GM12872 (cell line): ENCODE results near the gene PGC.

Source experiments
- TF ChIP-seq, protein P1 (sequence below): IDR thresholded peaks from 3 replicates; pipeline ENCODE4 v1.5.1; 2011; ENCODE audit warnings: low read depth, mild to moderate bottlenecking, low read length, moderate library complexity; ENCODE audit not compliant: insufficient read depth

Gene PGC

DNA sequence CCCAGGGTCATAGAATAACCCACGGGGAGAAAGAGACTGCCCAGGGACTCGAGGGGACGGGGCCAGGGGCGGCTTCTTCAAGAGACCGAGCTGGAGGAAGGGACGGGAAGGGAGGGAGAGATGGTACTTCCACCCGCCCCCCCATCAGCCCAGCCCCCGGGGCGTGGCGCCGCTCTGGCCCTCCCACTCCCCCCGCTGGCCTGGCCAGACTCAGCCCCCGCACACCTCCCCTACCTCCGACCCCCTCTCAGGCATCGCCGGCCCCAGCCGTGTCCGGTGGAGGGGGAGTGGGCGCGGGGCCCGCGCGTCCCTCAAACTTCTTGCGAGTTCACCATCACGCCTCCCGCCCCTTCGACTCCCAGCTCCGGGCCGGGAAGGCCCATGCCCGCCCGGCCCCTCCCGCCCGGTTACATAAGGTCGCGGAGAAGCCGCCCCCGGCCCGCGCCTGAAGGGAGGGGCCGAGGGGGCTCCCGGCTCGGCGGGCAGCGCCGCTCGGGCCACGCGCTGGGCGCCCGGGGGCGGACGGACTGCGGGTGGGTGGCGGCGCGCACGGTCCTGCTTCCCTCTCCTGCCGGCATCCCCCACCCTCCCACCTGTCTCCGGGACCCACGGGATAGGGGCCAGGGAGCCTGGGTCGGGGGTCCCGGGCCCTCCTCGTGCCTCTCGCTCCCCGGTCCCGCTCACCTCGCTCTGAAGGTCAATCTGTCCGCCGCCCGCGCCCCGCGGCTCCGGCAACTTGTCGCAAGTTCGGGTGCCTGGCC, 12.4 kb downstream of the PGC start:
- TF ChIP-seq, protein P1, sequence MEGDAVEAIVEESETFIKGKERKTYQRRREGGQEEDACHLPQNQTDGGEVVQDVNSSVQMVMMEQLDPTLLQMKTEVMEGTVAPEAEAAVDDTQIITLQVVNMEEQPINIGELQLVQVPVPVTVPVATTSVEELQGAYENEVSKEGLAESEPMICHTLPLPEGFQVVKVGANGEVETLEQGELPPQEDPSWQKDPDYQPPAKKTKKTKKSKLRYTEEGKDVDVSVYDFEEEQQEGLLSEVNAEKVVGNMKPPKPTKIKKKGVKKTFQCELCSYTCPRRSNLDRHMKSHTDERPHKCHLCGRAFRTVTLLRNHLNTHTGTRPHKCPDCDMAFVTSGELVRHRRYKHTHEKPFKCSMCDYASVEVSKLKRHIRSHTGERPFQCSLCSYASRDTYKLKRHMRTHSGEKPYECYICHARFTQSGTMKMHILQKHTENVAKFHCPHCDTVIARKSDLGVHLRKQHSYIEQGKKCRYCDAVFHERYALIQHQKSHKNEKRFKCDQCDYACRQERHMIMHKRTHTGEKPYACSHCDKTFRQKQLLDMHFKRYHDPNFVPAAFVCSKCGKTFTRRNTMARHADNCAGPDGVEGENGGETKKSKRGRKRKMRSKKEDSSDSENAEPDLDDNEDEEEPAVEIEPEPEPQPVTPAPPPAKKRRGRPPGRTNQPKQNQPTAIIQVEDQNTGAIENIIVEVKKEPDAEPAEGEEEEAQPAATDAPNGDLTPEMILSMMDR = no peak

DNA sequence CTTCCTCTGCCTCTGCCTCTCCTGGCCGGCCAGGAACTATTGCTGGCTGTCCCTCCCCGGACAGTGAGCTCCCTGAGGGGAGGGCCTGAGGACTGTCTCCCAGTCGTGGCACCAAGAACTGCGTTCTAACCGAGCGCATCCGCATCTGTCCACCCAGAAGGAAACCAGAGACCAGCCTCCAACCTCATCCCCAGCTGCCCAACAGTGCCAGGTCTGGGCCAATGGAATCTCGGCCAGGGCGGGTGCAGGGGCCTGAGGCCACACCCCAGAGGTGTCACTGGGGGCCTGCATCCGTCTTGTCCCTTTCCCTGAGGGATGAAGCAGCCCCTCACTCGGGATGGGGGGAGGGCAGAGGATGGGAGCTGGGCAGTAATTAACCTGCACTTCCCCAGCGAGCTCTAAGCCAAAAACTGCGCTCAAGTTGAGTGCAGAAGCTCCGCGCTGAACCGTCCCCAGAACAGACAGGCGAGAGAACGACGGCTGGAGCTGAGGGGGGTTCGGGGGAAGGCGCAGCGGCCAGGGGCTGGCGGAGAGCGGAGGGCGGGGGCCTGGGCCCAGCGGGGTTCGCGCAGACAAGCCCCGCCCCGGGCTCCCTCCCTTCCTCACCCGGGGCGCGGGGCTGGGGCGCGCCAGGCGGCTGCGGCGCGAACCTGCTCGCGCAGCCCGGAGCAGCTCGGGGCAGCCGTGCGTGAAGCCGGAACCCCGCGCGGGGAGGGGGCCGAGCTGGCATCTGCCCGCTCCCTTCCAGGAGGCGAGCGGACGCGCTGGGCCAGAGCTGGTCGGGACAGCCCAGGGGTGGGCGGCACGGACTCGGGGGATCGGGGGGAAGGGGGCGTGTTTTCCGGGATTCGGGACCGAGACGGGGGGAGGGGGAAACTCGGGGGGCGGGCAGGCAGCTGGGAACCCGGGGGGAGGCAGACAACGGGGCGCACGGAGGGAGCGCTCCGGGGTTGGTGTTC, 13.2 kb downstream of the PGC start:
- TF ChIP-seq, protein P1 = no peak

DNA sequence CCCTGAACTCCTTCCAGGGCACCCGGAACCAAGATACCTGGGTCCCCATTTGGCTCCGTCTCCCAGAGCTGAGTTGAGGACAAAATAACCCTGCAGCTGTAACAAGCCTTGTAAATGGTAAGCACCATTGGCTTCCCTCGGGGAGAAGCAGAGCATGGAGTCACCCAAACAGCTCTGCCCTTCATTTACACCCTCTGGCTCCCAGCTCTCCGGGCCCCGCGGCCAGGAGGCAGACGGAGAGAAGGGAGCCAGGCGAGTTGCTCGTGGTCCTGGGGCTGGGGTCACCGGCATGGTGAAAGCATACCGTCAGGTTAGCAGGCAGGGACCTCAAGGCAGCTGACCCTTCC, 13.9 kb downstream of the PGC start:
- TF ChIP-seq, protein P1 = no peak

DNA sequence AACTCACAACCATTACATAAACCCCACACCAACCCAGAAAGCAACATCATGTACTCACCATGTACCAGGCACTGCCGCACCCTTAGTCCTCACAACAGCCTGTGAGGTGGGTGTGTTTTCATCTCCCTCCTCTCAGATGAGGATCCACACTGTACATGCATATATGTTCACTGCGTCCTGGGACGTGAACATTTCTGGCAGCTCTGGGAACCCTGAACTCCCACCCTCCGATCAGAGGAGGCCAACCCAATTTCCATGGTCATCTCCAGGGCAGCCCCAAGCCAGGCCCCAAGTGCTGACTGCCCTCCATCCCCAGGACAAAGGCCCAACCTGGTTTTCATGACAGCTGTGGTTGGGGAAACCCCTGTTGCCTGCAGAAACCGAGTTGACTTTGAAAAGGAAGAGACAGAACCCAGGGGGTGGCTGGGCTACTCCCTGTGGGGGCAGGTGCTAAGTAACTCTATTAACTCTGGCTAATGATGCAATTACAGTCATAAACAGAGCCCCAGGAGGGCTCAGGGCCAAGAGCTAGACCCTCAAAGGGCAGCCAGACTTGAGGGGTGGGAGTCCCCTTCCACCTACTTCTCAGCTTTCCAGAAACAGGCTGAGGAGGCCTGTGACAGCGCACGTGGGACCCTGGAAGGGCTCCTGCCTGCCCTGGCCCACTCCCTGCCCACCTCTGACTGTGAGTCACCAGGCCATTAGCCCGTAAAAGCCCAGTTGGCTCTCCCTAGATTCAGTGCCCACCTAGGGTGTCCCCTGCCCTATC, 14.4 kb downstream of the PGC start:
- TF ChIP-seq, protein P1 = no peak

DNA sequence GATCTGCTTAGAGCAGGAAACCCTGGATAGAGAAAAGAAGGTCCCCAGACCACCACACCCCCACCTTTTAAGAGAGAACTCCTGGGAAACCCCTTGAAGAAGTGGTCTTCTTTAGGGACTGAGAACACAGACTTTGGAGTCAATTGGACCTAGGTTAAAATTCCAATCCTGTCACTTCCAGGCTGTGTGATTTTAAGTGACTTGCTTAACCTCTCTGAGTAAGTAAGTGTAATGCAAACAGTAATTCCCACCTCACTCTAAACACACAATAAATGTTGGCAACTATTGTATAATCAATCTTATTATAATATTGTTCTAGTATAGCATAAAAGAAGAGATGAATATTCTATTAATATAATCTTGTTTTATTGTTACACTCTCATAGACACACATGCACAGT, 15.0 kb downstream of the PGC start:
- TF ChIP-seq, protein P1 = no peak

DNA sequence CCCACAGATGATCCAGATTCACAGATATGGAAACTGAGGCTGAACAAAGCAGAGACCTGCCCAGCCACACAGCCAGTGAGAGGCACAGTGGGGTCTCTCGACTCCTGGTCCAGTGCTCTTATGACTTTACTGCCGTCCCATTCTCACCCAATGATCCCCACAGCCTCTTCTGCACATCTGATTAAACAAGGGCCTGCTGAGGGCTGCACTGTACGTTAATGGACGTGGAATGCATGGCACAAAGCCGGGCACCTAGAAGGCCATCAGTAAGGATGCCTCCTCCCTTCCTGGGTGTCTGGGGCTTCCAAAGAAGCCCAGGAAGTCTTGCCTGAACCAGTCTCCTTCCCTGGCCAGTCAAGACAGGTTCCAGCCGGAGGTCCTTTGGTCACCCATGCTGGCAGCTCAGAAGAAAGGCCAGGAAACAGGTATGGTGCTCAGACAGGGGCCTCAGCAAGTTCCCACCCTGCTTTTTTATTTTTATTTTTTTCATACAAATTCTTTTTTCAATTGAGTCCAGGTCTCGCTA, 15.6 kb downstream of the PGC start:
- TF ChIP-seq, protein P1 = no peak
